Hair follicular keratinocyte (primary cell): Measurements from ENCODE around the gene ZNF280B. TPM values are rescaled to one million over a fixed set of nuclear protein-coding genes. Genes with fewer than 3 reads are reported as not detected.

Experiments
- total RNA-seq: library from RNA; depleted of rRNA; stranded (reverse); fragments of >200 nt; gene quantifications from 2 replicates; pipeline ENCODE4 v1.2.3, GENCODE V29; 2015

Gene ZNF280B, protein sequence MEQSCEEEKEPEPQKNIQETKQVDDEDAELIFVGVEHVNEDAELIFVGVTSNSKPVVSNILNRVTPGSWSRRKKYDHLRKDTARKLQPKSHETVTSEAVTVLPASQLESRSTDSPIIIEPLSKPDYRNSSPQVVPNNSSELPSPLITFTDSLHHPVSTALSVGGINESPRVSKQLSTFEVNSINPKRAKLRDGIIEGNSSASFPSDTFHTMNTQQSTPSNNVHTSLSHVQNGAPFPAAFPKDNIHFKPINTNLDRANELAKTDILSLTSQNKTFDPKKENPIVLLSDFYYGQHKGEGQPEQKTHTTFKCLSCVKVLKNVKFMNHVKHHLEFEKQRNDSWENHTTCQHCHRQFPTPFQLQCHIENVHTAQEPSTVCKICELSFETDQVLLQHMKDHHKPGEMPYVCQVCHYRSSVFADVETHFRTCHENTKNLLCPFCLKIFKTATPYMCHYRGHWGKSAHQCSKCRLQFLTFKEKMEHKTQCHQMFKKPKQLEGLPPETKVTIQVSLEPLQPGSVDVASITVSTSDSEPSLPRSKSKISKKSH
- 0.38 and 0.86 TPM in 2 replicates for total RNA-seq

GRCh38 chr22:22508274-22509176 is at the start of gene ZNF280B:
Gene ZNF280B (minus strand): TSS chr22:22508742. CDS start chr22:22489398, 19,344 bp downstream.

GRCh38 chr22:22520020-22520656 is 11.6 kb upstream of the ZNF280B start, which contains the start of gene ZNF280A:
Gene ZNF280A (minus strand): TSS chr22:22520270. CDS start chr22:22515630, 4,640 bp downstream.

Other genes with a start within 250 kb of the ZNF280B start
- gene ZNF280A, start 11.5 kb upstream of the ZNF280B start, total RNA-seq, result not detected in 2 replicates
- not detected in 2 replicates for gene PRAME, start 50.5 kb upstream of the ZNF280B start, total RNA-seq
- not detected in 2 replicates for gene GGTLC2, start 135.9 kb upstream of the ZNF280B start, total RNA-seq